ENCODE results near the gene ALPG.
A peak's percentile ranks its signal among the peaks of the same experiment; 100 is the strongest.
"Not testable (repeated sequence)": the region's sequence is repeated elsewhere in the genome, so short reads cannot be mapped to it uniquely, and the experiment has no call there.

The ALPG gene

DNA sequence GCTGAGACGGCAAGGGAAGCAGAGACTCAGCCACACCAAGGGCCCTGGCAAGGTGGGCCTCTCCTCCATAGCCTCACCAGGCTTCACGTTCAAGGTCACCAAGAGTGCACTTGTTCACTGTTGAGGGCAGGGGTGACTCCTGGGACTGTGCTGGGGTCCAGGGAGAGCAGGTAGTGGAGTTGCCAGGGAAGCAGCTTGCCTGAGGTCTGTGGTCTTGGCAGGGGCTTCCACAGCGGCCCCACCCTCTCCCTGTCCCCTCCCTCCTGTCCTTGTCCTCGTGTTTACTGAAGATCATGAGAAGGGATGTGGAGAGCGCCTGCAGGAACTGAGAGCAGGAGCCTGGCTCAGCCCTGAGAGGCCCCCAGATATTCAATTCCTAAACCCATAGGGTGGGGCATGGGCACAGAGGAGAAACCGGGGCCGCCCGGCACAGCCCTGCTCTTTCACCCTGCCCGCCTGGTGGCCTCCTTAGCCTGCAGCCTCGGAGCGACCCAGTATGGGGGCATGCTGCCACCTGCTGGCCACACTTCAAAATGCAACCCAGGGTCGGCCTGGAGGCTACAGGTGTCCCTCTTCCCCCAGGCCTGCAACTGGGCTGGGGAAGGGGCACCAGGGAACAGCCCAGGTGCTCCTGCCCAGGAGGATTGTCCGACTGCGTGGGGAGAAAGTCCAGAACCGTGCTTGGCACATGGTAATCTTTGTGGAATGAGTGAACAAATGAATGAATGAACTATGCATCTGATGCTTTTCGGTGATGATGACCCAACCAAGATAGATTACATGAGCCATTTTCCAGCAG, 33.8 kb downstream of the ALPG start:
- DNase-seq (ENCODE audit: low read depth): peak; percentile 26

DNA sequence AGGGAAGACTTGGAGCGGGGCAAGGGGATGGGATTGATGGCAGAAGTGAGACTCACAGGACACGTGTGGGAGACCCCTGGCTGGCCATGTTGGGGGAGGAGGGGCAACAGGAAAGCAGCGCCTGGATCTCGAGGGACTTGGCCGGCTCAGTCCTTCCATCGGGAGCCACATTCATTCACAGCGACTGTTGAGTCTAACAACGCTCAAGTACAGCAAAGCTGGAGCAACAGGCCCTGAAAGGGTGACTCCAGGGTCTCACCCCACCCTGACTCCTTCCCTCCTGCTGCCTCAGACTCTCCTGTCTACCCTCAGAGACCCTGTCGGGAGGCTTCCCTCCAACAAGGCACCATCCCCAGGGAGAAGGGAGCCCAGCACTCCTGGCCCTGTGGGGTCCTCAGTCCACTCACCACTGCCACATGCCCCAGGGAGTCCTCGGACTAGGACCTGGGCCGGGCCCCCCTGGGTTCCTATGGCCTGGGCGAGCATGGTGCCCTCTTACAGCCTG, 34.6 kb downstream of the ALPG start:
- DNase-seq (ENCODE audit: low read depth): no peak

DNA sequence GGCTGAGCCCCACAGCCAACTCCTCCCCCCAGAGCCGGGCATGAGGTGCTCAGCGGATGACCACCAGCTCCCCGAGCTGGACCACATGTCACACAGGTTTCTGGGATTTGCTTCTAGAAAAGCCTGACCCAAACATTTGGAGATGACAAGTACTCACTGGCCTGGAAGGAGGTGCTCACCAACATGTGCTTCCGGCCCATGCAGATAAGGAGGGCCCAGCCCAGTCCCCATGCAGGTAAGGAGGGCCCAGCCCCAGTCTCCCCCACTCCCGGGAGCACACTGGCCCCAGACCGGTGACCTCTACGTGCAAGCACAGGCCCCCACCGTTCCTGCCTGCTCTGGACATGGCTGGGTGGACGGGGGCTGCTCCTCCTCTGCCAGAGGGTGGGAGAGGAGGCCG, 35.3 kb downstream of the ALPG start:
- not testable (repeated sequence) for DNase-seq (ENCODE audit: low read depth)

DNA sequence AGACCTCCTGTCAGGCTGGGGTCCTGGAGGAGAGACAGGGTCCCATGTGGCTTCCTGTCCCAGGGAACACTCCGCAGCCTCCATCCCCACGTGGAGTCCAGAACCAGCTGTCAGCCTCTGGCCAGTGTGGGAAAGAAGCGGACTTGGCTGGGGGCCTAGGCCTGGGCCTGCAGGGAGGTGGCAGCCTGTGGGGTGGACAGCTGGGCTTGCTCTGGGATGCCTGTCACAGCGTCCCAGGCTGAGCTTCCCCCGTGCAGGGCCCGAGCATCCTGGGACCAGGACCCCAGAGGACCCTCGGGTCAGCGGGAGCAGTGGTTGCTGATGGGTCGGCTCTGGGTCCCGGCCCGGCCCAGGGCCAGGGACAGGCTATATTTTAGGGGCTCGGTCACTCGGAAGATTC, 35.8 kb downstream of the ALPG start:
- DNase-seq (ENCODE audit: low read depth): not testable (repeated sequence)

DNA sequence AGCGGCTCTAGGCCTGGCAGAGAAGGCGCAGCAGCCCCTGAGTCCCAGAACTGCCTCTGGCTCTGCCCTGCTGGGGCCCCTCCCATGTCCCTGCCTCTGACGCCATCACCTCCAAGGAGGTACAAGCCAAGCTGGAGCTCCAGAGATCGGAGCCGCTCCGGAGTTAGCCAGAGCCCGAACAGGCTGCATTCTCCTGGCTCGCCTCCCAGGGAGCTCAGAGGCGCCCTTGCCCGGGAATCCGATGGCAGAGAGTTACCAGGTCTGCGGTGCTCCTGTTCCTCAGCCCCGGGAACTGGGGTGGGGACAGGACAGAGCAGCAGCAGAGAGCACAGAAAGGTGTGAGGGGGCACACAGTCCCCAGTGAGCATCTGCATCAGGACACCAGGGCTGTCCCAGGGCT, 36.4 kb downstream of the ALPG start:
- not testable (repeated sequence) for DNase-seq (ENCODE audit: low read depth)

DNA sequence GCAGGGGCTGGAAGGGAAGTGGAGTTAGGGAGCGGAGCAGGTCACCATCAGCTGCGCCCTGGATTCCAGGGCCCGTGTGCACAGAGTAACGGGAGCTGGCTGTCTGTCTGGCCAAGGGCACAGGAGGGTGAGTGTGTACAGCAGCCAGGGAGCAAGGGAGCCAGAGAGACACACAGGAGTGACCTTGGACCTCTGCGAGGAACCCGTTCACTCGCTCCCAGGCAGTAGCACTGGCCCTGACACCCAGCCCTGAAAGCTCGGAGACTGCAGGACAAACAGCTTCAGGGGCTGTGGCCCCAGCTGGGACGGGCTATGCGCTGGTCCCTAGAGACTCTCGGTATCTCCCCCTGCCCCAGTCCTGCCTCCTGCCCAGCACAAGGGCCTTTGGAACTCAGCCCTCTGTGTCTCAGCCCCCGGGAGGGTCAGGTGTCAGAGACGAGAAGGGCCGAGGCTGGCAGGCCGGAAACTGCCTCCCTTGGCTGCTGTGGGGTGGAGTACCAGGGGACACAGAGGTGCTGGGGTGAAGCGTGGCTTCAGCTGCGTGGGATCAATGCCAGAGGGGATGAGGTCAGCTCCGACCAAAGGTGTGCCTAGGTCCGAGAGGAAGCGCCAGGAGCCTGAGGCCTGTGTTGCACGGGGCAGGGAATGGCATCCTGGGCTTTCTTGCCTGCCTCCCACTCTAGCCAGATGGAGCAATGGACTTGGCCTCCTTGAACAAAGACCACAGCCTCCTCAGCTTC, 37.2 kb downstream of the ALPG start:
- not testable (repeated sequence) for DNase-seq (ENCODE audit: low read depth)

DNA sequence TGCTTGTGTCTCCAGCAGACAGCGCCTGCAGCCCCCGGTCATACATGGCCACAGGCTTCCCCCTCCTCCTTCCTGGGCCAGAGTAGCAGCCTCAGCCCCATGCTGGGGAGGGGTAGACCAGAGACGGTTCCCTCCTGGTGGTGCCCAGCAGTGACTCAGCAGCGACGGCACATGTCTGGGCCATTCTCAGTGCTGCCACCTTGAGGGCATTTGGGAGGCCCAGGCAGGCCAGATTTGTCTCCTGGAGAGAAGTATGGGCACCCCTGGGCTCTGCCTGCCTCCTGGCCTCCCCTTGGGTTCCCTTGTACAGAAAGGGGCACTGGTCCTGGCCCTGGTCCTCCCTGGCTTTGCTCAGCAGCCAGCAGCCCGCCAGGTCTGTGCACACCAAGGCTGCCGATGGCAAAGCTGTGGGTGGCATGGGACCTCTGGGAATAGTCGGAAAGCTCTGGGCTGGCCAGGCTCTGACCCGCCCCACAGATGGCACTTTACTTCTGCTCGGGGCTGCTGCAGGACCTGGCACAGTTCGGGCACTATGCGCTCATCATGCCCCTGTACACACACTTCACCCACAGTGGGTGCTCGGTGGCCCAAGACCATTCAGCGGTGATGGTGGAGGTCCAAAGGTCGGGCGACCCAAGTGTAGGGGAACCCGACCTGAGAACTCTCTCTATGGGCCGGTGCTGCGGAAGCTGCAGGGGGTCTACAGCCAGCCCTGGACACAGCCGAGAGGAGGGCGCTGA, 37.9 kb downstream of the ALPG start:
- DNase-seq (ENCODE audit: low read depth): no peak

DNA sequence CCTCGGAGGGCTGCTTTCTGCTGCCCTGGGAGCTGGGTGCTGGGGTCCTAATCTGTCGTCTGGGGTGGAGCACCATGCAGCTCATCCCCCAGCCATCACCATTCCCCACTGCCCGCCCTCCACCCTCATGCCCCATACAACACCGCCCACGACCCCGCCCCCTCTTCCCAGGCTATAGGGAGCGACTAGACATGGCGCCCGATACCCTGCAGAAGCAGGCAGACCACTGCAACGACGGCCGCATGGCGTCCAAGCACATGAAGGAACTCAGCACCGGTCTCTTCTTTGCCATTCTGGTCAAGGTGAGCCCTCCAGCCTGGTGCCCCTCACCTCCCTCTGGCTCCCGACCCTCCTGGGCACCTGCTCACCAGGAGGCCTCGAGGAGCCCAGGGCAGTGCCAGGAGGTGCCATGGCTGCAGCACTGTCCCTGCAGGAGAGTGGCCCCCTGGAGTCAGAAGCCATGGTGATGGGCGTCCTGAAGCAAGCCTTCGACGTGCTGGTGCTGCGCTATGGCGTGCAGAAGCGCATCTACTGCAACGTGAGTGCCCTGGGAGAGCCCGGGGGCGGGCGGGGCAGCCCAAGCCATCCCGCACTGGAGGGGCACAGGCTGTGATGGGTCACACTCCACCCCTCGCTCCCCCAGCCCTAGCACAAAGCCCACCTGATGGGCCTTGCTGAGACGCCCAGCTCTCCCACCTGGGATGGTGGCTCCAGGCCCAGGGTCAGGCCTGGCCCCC, 38.7 kb downstream of the ALPG start:
- not testable (repeated sequence) for DNase-seq (ENCODE audit: low read depth)

DNA sequence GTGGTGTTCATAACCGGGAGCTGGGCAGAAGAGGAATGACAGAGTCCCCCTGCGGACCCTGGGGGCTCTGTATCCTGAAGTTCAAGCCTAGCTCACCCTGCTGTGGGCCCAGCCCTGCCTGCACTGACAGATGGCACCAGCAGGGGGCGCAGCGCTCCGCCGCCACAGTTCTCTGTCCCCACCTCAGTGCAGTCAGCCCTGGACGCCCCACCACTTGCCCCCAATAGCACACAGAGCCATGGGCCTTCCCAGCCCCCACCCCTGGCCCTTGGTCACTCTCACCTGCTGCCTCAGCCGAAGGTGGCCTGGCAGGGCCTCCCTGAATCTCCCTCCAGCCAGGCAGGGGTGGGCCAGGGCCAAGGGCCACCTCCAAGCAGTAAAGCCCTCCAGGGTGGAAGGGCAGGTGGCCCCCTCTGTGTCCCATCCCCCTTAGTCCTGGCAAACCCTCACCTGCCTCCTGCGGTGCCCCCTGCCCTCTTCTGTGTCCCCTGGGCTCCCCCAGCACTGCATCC, 39.7 kb downstream of the ALPG start:
- DNase-seq (ENCODE audit: low read depth): not testable (repeated sequence)

DNA sequence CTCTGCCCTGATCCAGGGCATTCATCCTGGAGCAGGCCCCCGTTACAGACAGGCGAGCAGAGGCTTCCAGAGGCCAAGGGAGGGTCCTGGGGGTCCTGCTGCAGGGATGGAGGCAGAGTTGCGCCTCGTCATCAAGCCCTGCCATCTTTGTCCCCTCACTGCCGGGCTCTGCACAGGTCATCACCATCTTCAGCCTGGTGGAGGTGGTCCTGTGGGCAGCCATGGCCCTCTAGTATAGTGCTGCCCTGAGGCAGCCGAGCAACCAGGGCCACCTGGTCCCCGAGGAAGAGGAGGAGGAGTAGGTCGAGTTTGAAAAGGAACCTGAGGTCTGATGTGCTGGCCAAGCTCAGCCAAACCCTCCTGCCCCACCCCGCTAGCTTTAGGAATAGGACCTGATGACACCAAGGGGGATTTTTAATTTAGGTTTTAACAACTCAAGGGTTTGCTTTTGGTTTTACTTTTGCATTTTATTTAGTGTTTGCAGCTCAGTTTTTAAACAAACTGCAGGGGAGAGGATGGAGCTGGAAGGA, 40.5 kb downstream of the ALPG start:
- DNase-seq (ENCODE audit: low read depth): no peak

DNA sequence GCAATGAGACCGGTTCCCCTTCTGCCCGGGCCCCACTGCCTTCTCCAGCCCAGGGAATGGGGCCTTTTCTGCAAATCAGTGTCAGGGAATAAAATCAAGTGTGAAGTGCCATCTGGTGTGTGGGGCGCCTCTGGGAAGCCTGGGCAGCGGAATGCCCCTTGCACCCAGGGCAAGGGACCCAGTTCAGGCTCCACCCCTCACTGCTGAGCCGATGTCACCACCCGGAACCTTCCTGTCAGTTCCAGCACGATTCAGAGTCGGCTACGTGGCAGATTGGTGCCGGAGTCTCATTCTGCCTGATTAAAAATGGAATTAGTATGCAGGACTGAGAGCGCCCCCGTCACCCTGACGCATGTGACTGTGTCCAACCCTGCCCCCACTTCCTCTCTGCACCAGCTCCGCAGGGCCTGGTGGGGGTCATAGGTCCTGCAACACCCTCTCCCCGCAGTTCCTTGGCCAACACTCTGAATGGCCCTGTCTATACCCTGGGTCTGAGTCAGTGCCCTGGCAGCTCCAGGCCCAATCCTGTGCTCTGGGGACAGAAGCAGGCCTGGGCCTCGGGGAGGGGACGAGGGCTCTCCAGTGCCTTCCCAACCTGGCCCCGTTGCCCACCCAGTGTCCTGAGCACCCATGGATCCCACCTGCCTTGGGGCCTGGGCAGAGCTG, 41.1 kb downstream of the ALPG start:
- DNase-seq (ENCODE audit: low read depth): no peak

DNA sequence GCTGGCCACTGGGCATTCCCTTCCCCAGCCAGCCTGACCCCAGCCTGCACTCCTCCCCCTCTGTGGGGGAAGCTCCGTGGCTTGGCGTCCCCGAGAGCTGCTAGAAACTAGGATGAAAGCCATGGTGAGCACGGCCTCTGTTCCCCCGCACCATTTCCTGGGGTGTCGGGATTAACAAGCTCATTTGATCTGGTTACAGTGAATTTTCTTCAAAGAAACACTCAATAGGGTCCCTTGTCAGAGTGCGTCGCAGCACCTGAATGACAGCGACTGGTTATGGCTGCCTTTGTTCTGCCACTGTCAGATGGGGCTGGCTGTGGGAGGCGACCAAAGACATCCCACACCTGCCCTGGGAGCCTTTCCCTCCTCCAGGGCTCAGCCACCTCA, 41.7 kb downstream of the ALPG start:
- DNase-seq (ENCODE audit: low read depth): no peak

DNA sequence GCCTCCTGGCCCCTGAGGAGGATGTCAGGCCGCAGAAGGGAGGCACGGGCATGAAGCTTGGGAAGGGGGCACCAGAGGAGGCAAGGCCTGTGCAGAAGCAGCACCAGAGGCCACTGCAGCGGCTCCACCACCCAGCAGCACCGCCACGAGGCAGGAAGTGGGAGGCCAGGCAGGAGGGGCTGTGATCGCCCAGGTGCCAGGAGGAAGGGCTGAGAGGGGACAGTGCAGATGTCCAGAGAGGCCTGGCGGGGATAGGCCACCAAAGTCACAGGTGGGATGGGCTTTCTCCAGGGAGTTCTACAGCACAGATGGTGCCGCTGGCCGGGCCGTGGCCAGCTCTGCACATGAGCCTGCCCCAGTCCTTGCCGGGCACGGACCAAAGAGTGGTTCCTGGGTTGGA, 43.3 kb downstream of the ALPG start:
- no peak for DNase-seq (ENCODE audit: low read depth)

DNA sequence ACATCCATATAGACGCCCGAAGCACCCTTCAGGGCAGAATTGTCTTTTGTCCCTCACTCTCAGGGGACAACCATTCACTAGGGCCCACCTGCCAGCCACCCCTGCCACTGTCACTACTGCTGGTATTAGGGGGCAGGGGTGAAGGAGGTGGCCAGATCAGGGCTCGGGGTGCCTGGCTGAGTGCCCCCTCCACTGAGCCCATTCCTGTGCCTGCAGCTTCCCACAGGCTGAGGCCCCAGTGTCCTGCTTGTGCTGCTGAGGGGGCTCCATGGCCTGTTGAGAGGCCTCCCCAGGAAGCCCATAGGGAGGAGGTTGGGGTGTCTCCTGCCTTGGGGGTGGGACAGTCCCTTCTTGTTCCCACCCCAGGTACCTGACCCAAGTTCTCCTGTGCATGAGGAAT, 45.0 kb downstream of the ALPG start:
- not testable (repeated sequence) for DNase-seq (ENCODE audit: low read depth)

DNA sequence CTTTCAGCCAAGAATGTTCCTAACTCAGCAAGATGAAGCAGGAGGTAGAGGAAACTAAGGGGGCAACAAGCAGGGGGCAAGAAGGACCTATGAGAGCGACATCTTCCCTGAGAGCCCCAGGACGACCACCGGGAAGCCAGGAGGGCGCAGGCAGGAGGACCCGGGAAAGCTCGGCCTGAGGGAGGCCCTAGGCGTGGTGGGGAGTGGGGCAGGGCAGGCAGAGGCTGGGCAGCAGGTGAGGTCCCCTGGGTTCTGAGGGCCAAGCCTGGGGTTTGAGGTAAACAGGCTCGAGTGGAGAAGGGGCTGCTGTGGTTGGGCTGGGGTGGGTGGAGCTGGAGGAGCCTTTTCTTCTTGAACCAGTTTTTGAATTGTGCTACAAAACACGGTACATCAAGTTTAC, 48.0 kb downstream of the ALPG start:
- no peak for DNase-seq (ENCODE audit: low read depth)

DNA sequence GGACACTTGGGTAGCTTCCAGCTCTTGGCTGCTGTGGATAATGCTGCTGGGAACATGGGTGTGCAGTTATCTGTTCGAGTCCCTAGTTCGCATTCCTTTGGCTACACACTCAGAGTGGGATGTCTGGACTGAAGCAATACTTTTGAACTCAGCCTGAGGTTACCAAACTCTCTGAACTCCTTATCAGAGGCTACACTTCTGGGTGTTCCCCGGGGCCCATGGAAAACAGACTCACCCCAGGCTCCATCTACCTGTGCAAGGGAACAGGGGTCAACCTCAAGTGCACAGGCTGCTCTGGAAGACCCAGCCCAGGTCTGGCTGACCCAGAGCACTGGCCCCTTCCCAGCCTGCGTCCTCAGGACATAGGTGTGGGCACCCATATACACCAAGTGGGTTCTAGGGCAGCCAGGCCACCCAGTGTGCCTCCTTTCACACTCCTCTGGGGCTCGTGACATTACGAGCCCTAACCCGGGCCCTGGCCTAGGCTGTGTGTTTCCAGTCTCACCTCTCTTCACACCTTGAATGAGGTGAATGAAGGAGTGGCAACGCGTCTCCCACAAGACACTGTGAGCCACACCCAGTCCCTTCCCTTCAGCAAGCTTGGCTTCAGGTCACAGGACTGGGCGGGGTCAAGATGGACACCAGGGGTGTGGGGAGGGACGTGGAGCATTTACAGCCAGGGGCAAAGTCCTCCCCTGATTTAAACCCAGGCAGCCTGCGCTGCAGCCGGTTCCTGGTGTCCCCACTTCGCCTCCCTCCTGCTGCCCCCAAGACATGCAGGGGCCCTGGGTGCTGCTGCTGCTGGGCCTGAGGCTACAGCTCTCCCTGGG, 49.0 kb downstream of the ALPG start, which contains the start of gene ALPI:
Gene ALPI (plus strand): TSS at position 728 of the 830 bp plus-strand sequence. CDS start 47 bp downstream, at position 775.
- DNase-seq (ENCODE audit: low read depth): no peak

DNA sequence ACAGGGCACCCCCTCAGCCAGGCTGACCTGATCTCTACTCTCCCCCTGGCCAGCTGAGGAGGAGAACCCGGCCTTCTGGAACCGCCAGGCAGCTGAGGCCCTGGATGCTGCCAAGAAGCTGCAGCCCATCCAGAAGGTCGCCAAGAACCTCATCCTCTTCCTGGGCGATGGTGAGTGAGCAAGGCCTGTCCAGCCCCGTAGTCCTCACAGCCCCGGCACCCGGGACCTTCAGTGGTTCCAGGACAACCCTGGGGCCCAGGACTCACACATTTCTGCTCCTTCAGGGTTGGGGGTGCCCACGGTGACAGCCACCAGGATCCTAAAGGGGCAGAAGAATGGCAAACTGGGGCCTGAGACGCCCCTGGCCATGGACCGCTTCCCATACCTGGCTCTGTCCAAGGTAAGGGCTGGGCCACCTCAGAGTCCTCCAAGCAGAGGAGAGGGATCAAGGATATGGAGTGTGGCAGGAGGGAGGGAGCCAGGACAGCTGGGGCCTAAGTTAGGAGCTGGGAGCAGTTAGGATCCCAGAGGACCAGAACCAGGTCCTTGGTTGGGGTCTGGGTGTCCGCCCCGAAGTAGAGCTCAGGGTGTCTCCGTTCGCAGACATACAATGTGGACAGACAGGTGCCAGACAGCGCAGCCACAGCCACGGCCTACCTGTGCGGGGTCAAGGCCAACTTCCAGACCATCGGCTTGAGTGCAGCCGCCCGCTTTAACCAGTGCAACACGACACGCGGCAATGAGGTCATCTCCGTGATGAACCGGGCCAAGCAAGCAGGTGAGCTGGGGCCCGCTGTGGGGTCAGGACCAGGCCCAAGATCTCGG, 49.9 kb downstream of the ALPG start:
- no peak for DNase-seq (ENCODE audit: low read depth)

DNA sequence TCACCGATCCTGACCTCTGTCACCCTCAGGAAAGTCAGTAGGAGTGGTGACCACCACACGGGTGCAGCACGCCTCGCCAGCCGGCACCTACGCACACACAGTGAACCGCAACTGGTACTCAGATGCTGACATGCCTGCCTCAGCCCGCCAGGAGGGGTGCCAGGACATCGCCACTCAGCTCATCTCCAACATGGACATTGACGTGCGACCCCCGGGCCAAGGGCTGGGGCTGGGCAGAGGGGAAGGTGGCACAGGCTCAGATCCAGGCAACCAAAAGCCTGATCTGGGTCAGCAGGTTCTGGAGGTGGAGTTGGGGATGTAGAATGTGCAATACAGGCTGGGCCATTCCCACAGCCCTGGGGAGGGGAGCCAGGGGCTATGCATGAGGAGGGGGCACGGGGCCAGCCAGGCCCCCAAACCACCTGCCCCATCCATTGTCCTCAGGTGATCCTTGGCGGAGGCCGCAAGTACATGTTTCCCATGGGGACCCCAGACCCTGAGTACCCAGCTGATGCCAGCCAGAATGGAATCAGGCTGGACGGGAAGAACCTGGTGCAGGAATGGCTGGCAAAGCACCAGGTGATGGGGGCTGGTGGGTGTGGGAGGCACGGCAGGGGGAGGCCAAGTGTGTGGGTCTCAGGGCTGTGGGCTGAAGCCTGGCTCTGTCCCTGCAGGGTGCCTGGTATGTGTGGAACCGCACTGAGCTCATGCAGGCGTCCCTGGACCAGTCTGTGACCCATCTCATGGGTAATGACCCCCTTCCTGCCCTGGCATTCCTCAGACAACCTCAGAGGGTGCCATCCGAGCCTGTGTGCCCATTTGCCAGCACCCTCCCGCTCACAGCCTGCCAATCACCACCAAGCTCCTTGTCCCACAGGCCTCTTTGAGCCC, 50.7 kb downstream of the ALPG start:
- no peak for DNase-seq (ENCODE audit: low read depth)
